ENCODE data around the gene ECHDC3. TPM values are rescaled to one million over a fixed set of nuclear protein-coding genes. Genes with fewer than 3 reads are reported as not detected.
A peak's percentile ranks its signal among the peaks of the same experiment; 100 is the strongest.
"Not testable (repeated sequence)": the region's sequence is repeated elsewhere in the genome, so short reads cannot be mapped to it uniquely, and the experiment has no call there.

Gene ECHDC3
- total and polyA plus RNA-seq, 5 donors from 2014 or later, result 0.10 to 1.1 (median 0.47) TPM

DNA sequence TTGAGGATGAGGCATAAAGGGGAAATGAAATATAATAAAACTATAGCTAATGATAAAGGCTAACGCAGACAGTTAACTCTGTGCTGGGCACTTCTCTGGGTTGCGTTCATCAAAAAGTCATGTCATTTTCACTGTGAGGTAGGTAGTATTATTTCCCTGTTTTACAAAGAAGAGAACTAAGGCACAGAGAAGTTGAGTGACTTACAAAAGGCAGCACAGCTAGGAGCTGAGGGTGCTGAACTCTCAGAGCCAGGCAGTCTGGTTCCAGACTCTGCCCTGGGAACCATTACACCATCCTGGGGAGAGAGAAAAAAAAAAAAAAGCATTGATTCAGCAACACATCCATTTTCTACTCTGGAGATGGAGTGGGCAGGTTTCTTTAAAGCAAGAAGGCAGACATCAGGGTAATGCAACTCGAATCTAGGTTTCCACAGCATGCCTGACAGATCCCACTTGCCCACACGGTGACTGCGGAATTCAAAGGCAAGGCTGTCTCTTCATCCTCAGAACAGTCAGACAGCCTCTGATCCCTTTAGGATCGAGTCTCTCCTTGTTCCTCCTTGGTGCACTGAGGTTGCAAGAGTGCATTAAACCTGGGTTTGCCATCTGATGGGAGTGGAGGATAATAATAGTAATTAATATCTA is 40.6 kb upstream of the ECHDC3 start:
- no peak overlapping the region for H3K4me3 ChIP-seq (ENCODE audit: low read depth, low read length)
- Mint-ChIP-seq H3K27me3 (peaks cover 37% of the 10 kb centered on the region), H3K4me1 (peaks cover 0 to 7% (median 0%) of the 10 kb centered on the region in 4 donors), H3K4me3 (no peak overlapping the region), H3K9me3 (peaks cover 0 to 3% (median 0%) of the 10 kb centered on the region in 7 donors), H3K36me3 (no peaks in the 10 kb centered on the region), H3K27ac (no peak overlapping the region)
- DNase-seq (no peak), ATAC-seq (ENCODE audit: low read depth in 2 of 2) (no peak)
- H3K4me1 ChIP-seq (ENCODE audit: control insufficient read depth, insufficient read depth, low read length, poor library complexity, severe bottlenecking), result no peaks in the 10 kb centered on the region
- H3K36me3 ChIP-seq (ENCODE audit: control insufficient read depth, insufficient read depth, low read length), result no peaks in the 10 kb centered on the region
- no peaks in the 10 kb centered on the region for H3K27me3 ChIP-seq (ENCODE audit: control insufficient read depth, insufficient read depth, low read length)
- no peaks in the 10 kb centered on the region for H3K9me3 ChIP-seq (ENCODE audit: control insufficient read depth in 2 of 2, low read length in 2 of 2)
- no peak overlapping the region for H3K27ac ChIP-seq (ENCODE audit: insufficient read depth, low read length, poor library complexity, severe bottlenecking)

DNA sequence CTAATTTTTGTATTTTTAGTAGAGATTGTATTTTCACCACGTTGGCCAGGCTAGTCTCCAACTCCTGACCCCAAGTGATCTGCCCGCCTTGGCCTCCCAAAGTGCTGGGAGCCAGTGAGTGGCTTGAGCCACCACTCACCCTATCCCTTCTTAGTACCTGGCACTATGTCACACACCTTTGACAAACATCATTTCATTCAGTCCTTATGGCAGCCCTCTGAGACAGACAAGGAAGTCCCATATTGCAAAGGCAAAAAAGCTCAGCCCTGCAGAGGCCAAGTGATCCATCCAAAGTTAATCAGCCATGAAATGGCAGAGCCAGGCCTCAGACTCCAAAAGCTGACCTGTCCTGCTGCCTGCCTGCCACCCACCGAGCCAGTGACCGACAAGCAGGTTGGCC is 39.9 kb upstream of the ECHDC3 start:
- ATAC-seq (ENCODE audit: low read depth in 2 of 2), result no peak

DNA sequence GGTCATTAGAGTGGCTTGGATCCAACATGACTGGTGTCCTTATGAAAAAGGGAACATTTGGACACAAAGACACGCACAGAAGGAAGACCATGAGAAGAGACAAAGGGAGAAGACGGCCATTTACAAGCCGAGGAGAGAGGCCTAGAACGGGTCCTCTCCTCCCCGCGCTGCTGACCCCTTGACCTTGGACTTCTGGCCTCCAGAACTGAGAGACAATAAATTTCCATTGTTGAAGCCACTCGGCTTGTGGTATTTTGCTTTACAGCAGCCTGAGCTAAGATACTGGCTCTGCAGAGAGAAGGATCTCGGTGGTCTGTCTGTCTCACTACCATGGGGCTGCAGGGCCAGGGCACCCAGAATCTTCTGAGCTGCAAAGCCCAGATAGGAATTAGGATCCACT is 38.1 kb upstream of the ECHDC3 start:
- peaks cover 0 to 3% (median under 1%) of the 10 kb centered on the region in 4 donors for H3K4me1 Mint-ChIP-seq
- peaks cover 41% of the 10 kb centered on the region for H3K27me3 Mint-ChIP-seq
- no peak for ATAC-seq (ENCODE audit: low read depth in 2 of 2)

More for the DNA sequence above, 39.9 kb upstream of the ECHDC3 start:
- no peak for DNase-seq
- H3K27ac Mint-ChIP-seq, result no peak overlapping the region
- H3K27me3 ChIP-seq (ENCODE audit: control insufficient read depth, insufficient read depth, low read length), result no peaks in the 10 kb centered on the region
- no peaks in the 10 kb centered on the region for H3K36me3 ChIP-seq (ENCODE audit: control insufficient read depth, insufficient read depth, low read length)
- no peaks in the 10 kb centered on the region for H3K36me3 Mint-ChIP-seq
- H3K4me3 ChIP-seq (ENCODE audit: low read depth, low read length), result no peak overlapping the region
- peaks cover 0 to 5% (median 0%) of the 10 kb centered on the region in 4 donors for H3K4me1 Mint-ChIP-seq
- H3K9me3 Mint-ChIP-seq, result peaks cover 0 to 3% (median 0%) of the 10 kb centered on the region in 7 donors
- H3K27ac ChIP-seq (ENCODE audit: insufficient read depth, low read length, poor library complexity, severe bottlenecking), result no peak overlapping the region
- H3K4me3 Mint-ChIP-seq, result peak overlapping the region in 1 of 4 donors; percentile 27
- no peaks in the 10 kb centered on the region for H3K9me3 ChIP-seq (ENCODE audit: control insufficient read depth in 2 of 2, low read length in 2 of 2)
- H3K4me1 ChIP-seq (ENCODE audit: control insufficient read depth, insufficient read depth, low read length, poor library complexity, severe bottlenecking), result no peaks in the 10 kb centered on the region
- peaks cover 38% of the 10 kb centered on the region for H3K27me3 Mint-ChIP-seq

DNA sequence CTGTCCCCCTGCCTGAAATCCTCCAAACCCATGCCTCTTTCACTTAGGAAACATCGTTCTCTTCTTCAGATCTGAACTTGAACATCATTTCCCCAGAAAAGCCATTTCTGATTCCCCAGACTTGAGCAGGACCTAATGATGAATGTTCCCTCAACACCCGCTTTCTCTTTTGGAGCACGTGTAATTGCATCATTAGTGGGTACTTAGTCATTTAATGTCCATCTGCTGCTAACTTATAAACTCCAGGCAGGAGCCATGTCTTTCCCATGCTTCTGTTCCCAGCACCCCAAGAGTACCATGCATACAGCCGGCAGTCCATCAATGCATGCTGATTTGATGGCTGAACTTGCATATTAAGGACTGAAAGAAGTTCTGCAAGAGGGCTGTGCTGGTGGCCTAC is 36.5 kb upstream of the ECHDC3 start:
- Histone ChIP-seq H3K27ac (ENCODE audit: insufficient read depth, low read length, poor library complexity, severe bottlenecking) (no peak overlapping the region), H3K4me1 (ENCODE audit: control insufficient read depth, insufficient read depth, low read length, poor library complexity, severe bottlenecking) (peaks cover 5% of the 10 kb centered on the region), H3K36me3 (ENCODE audit: control insufficient read depth, insufficient read depth, low read length) (no peaks in the 10 kb centered on the region), H3K27me3 (ENCODE audit: control insufficient read depth, insufficient read depth, low read length) (no peaks in the 10 kb centered on the region), H3K9me3 (ENCODE audit: control insufficient read depth in 2 of 2, low read length in 2 of 2) (no peaks in the 10 kb centered on the region), H3K4me3 (ENCODE audit: low read depth, low read length) (no peak overlapping the region)
- no peak overlapping the region for H3K27ac Mint-ChIP-seq
- H3K27me3 Mint-ChIP-seq, result peaks cover 54% of the 10 kb centered on the region
- DNase-seq, result no peak
- no peaks in the 10 kb centered on the region for H3K36me3 Mint-ChIP-seq
- H3K9me3 Mint-ChIP-seq, result peaks cover 0 to 2% (median 0%) of the 10 kb centered on the region in 7 donors
- no peak for ATAC-seq (ENCODE audit: low read depth in 2 of 2)
- H3K4me3 Mint-ChIP-seq, result no peak overlapping the region
- H3K4me1 Mint-ChIP-seq, result peaks cover 0 to 9% (median 6%) of the 10 kb centered on the region in 4 donors

More for the DNA sequence above, 38.1 kb upstream of the ECHDC3 start:
- no peaks in the 10 kb centered on the region for H3K4me1 ChIP-seq (ENCODE audit: control insufficient read depth, insufficient read depth, low read length, poor library complexity, severe bottlenecking)
- no peaks in the 10 kb centered on the region for H3K36me3 ChIP-seq (ENCODE audit: control insufficient read depth, insufficient read depth, low read length)
- no peaks in the 10 kb centered on the region for H3K9me3 ChIP-seq (ENCODE audit: control insufficient read depth in 2 of 2, low read length in 2 of 2)
- no peaks in the 10 kb centered on the region for H3K27me3 ChIP-seq (ENCODE audit: control insufficient read depth, insufficient read depth, low read length)
- H3K4me3 ChIP-seq (ENCODE audit: low read depth, low read length), result no peak overlapping the region
- peaks cover 0 to 2% (median 0%) of the 10 kb centered on the region in 7 donors for H3K9me3 Mint-ChIP-seq
- no peak overlapping the region for H3K4me3 Mint-ChIP-seq
- H3K36me3 Mint-ChIP-seq, result no peaks in the 10 kb centered on the region
- H3K27ac Mint-ChIP-seq, result no peak overlapping the region
- no peak for DNase-seq
- no peak overlapping the region for H3K27ac ChIP-seq (ENCODE audit: insufficient read depth, low read length, poor library complexity, severe bottlenecking)

DNA sequence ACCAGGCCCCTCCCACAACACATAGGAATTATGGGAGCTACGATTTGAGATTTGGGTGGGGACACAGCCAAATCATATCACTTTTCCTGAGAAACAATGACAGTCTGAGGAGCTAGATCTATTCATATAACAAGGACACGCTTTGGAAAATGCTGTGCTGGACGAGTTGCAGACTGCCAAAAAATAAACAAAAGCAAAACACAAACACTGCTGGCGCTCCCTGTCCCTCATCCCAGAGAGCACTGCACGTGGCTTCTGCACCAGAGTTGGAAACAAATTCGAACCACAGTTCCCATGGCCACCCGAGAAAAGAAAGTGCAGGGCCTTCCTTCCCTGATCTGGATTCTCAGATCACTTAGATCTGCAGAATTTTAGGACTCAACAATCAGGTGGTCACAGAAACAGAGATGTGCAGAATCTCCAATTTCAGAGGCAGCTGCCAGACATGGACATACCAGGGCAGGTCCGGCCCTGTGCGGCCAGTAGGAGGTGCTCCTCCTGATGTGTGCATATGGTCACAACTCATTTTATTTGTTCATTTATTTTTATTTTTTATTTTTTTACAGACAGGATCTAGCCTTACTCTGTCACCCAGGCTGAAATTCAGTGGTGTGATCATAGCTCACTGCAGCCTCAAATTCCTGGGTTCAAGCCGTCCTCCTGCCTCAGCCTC is 35.2 kb upstream of the ECHDC3 start:
- peaks cover 0 to 18% (median 9%) of the 10 kb centered on the region in 4 donors for H3K4me1 Mint-ChIP-seq
- peaks cover 3% of the 10 kb centered on the region for H3K27me3 ChIP-seq (ENCODE audit: control insufficient read depth, insufficient read depth, low read length)
- peaks cover 60% of the 10 kb centered on the region for H3K27me3 Mint-ChIP-seq
- H3K4me3 Mint-ChIP-seq, result no peak overlapping the region
- H3K4me3 ChIP-seq (ENCODE audit: low read depth, low read length), result no peak overlapping the region
- no peaks in the 10 kb centered on the region for H3K36me3 ChIP-seq (ENCODE audit: control insufficient read depth, insufficient read depth, low read length)
- no peak overlapping the region for H3K27ac ChIP-seq (ENCODE audit: insufficient read depth, low read length, poor library complexity, severe bottlenecking)
- H3K36me3 Mint-ChIP-seq, result no peaks in the 10 kb centered on the region
- H3K4me1 ChIP-seq (ENCODE audit: control insufficient read depth, insufficient read depth, low read length, poor library complexity, severe bottlenecking), result peaks cover 8% of the 10 kb centered on the region
- H3K9me3 Mint-ChIP-seq, result peaks cover 0 to 2% (median 0%) of the 10 kb centered on the region in 7 donors
- H3K9me3 ChIP-seq (ENCODE audit: control insufficient read depth in 2 of 2, low read length in 2 of 2), result no peaks in the 10 kb centered on the region
- ATAC-seq (ENCODE audit: low read depth in 2 of 2) (no peak), DNase-seq (no peak)
- H3K27ac Mint-ChIP-seq, result no peak overlapping the region

DNA sequence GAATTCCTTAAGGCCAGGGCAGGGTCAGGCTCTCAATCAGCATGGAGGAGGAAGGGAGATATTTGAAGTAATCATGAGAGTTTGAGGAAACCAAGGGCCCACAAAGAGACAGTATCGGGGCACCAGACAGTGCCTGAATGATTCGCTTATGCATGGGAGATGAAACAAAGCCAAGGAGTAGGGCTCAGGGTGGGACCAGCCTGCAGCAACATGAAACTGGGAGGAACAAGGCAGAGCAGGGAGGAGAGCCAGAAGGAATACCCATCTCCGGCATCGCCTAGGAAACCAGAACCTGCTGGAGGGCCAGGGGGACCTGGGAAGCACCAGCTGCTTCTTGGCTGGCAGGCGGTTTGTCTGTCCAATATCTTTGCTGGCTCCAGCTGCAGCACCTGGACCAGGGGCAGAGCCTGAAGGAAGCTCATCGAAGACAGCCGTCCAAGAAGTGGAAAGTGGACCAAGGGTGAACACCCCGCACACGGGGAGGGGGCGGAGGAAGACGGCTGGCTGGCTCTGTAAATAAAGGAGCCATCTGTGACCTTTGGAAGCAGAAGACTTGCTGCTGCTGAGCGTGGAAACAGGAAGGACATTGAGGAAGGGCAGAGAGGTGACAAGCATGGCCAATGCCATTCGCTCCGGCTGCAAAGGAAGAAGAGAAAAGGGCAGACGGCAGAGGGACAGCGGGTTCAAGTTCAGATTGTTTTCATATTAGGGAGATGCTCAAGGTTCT is 34.4 kb upstream of the ECHDC3 start:
- peaks cover 8% of the 10 kb centered on the region for H3K4me1 ChIP-seq (ENCODE audit: control insufficient read depth, insufficient read depth, low read length, poor library complexity, severe bottlenecking)
- H3K36me3 ChIP-seq (ENCODE audit: control insufficient read depth, insufficient read depth, low read length), result no peaks in the 10 kb centered on the region
- H3K4me3 ChIP-seq (ENCODE audit: low read depth, low read length), result no peak overlapping the region
- H3K27ac Mint-ChIP-seq, result no peak overlapping the region
- H3K27me3 Mint-ChIP-seq, result peaks cover 57% of the 10 kb centered on the region
- no peak overlapping the region for H3K27ac ChIP-seq (ENCODE audit: insufficient read depth, low read length, poor library complexity, severe bottlenecking)
- H3K9me3 Mint-ChIP-seq, result peaks cover 0 to 2% (median 0%) of the 10 kb centered on the region in 7 donors
- H3K9me3 ChIP-seq (ENCODE audit: control insufficient read depth in 2 of 2, low read length in 2 of 2), result no peaks in the 10 kb centered on the region
- no peak for ATAC-seq (ENCODE audit: low read depth in 2 of 2)
- DNase-seq, result no peak
- H3K36me3 Mint-ChIP-seq, result no peaks in the 10 kb centered on the region
- no peak overlapping the region for H3K4me3 Mint-ChIP-seq
- H3K4me1 Mint-ChIP-seq, result peaks cover 0 to 22% (median 9%) of the 10 kb centered on the region in 4 donors
- peaks cover 3% of the 10 kb centered on the region for H3K27me3 ChIP-seq (ENCODE audit: control insufficient read depth, insufficient read depth, low read length)

DNA sequence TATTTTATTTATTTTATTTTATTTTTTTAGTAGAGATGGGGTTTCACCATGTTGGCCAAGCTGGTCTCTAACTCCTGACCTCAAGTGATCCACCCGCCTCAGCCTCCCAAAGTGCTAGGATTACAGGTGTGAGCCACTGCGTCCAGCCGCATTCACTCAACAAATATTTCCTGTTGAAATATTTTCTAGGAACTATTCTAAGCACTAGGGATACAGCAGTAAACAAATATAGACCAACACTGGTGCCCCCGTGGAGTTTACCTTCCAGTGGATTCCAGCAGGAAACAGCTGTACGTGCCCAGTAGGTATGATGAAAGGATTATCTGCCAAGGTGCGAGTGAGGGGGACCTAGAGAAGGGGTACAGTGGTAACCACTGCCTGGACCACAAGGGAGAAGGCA is 33.4 kb upstream of the ECHDC3 start:
- Mint-ChIP-seq H3K27me3 (peaks cover 65% of the 10 kb centered on the region), H3K4me1 (peaks cover 0 to 25% (median 9%) of the 10 kb centered on the region in 4 donors)
- DNase-seq; H3K27me3 ChIP-seq (ENCODE audit: control insufficient read depth, insufficient read depth, low read length); ATAC-seq (ENCODE audit: low read depth in 2 of 2); H3K9me3 Mint-ChIP-seq; H3K4me3 Mint-ChIP-seq; H3K9me3 ChIP-seq (ENCODE audit: control insufficient read depth in 2 of 2, low read length in 2 of 2); H3K36me3 ChIP-seq (ENCODE audit: control insufficient read depth, insufficient read depth, low read length); H3K4me3 ChIP-seq (ENCODE audit: low read depth, low read length); H3K27ac ChIP-seq (ENCODE audit: insufficient read depth, low read length, poor library complexity, severe bottlenecking); H3K36me3 Mint-ChIP-seq; H3K4me1 ChIP-seq (ENCODE audit: control insufficient read depth, insufficient read depth, low read length, poor library complexity, severe bottlenecking); H3K27ac Mint-ChIP-seq: not testable (repeated sequence)
